ENCODE results near the gene ACER1.
"Not testable (repeated sequence)": the region's sequence is repeated elsewhere in the genome, so short reads cannot be mapped to it uniquely, and the experiment has no call there.

ACER1 gene

GRCh38 chr19:6333439-6333838 lies at the start of gene ACER1:
Gene ACER1 (minus strand): TSS chr19:6333612. CDS start chr19:6333551, 61 bp downstream.
- no peak for DNase-seq

- no peak for DNase-seq
These were observed 49.8 kb upstream of the ACER1 start for GRCh38 chr19:6383188-6383587.

- DNase-seq: no peak
These were observed 47.8 kb upstream of the ACER1 start for GRCh38 chr19:6381030-6381750.

- no peak for DNase-seq
These were observed 46.3 kb upstream of the ACER1 start for GRCh38 chr19:6379744-6380143.

- no peak for DNase-seq
These were observed 45.1 kb upstream of the ACER1 start for GRCh38 chr19:6378486-6378885.

GRCh38 chr19:6378041-6378440 lies 44.6 kb upstream of the ACER1 start:
- peak; percentile 69 for DNase-seq

- DNase-seq: no peak
These were observed 43.2 kb upstream of the ACER1 start for GRCh38 chr19:6376512-6377190.

- no peak for DNase-seq
These were observed 42.1 kb upstream of the ACER1 start, which contains the start of gene PSPN for GRCh38 chr19:6375411-6376010. Gene PSPN (minus strand): TSS chr19:6375933. CDS start chr19:6375849, 84 bp downstream.

GRCh38 chr19:6374711-6375410 lies 41.4 kb upstream of the ACER1 start:
- no peak for DNase-seq

GRCh38 chr19:6374161-6374709 lies 40.8 kb upstream of the ACER1 start:
- DNase-seq: no peak

GRCh38 chr19:6373813-6374108 lies 40.3 kb upstream of the ACER1 start:
- no peak for DNase-seq

GRCh38 chr19:6373096-6373812 lies 39.8 kb upstream of the ACER1 start:
- DNase-seq: peak; percentile 98

GRCh38 chr19:6372594-6373095 lies 39.2 kb upstream of the ACER1 start, which contains the start of gene ALKBH7:
Gene ALKBH7 (plus strand): TSS chr19:6372794. CDS start chr19:6372821, 27 bp downstream.
- DNase-seq: peak; percentile 100

- DNase-seq: no peak
These were observed 30.9 kb upstream of the ACER1 start for GRCh38 chr19:6364353-6364752.

GRCh38 chr19:6362351-6362801 lies 29.0 kb upstream of the ACER1 start:
- no peak for DNase-seq

GRCh38 chr19:6362027-6362350 lies 28.6 kb upstream of the ACER1 start:
- DNase-seq: peak; percentile 15

GRCh38 chr19:6360857-6361216 lies 27.4 kb upstream of the ACER1 start:
- DNase-seq: not testable (repeated sequence)

- DNase-seq: not testable (repeated sequence)
These were observed 27.0 kb upstream of the ACER1 start for GRCh38 chr19:6360445-6360844.

- DNase-seq: no peak
These were observed 26.3 kb upstream of the ACER1 start for GRCh38 chr19:6359568-6360341.

- DNase-seq: no peak
These were observed 24.6 kb upstream of the ACER1 start for GRCh38 chr19:6358003-6358402.

- DNase-seq: no peak
These were observed 23.8 kb upstream of the ACER1 start for GRCh38 chr19:6357174-6357573.
